H1 (cell line): Measurements from ENCODE around the gene DPP4. TPM values are rescaled to one million over a fixed set of nuclear protein-coding genes. Genes with fewer than 3 reads are reported as not detected.

Source experiments
- CTCF ChIA-PET: fragments of 300-600 bp; sonication (Branson Sonifier 250); formaldehyde crosslinking; loops from one replicate; lab custom pipeline; 2021; ENCODE audit not compliant: partially characterized antibody; lab: Charles Lee
- POLR2A ChIA-PET: fragments of 300-600 bp; sonication (Branson Sonifier 250); formaldehyde crosslinking; loops from one replicate; lab custom pipeline; 2021; ENCODE audit warnings: inconsistent platforms; ENCODE audit not compliant: partially characterized antibody; lab: Charles Lee
- DNase-seq, 2 experiments: peaks; one replicate each; pipeline versions ENCODE4 v3.0.0 to v3.0.0-alpha.2; 2010 to 2022; ENCODE audit warnings: low spot score in 2 of 2, low read depth in 1 of 2, mixed read lengths in 1 of 2
- FAIRE-seq: peaks from 2 replicates; lab custom pipeline; 2011; peaks lifted over from hg19 to GRCh38; lab: Jason Lieb, UNC
- H2AFZ ChIP-seq: 2 replicates; pipeline ENCODE4 v1.8.1; 2012; ENCODE audit warnings: low read length, inconsistent platforms
- H2AK5ac ChIP-seq: 2 replicates; pipeline ENCODE4 v1.6.1; 2013; ENCODE audit warnings: low read depth, low read length
- H2BK120ac ChIP-seq: replicated peaks from 2 replicates; pipeline ENCODE3; 2013; ENCODE audit warnings: low read depth, low read length, inconsistent platforms
- H2BK12ac ChIP-seq: 2 replicates; pipeline ENCODE4 v1.6.1; 2013; ENCODE audit warnings: low read depth, low read length
- H2BK15ac ChIP-seq: 2 replicates; pipeline ENCODE4 v1.6.1; 2013; ENCODE audit warnings: low read length
- H2BK20ac ChIP-seq: 2 replicates; pipeline ENCODE4 v1.6.1; 2013; ENCODE audit warnings: low read length
- H2BK5ac ChIP-seq: 2 replicates; pipeline ENCODE4 v1.6.1; 2013; ENCODE audit warnings: low read depth, low read length
- H3K14ac ChIP-seq: 2 replicates; pipeline ENCODE4 v1.6.1; 2013; ENCODE audit warnings: inconsistent platforms; ENCODE audit not compliant: insufficient read length
- H3K18ac ChIP-seq: 2 replicates; pipeline ENCODE4 v1.6.1; 2013; ENCODE audit warnings: low read length; ENCODE audit errors: extremely low read depth
- H3K23ac ChIP-seq: 2 replicates; pipeline ENCODE4 v1.6.1; 2013; ENCODE audit warnings: inconsistent platforms; ENCODE audit not compliant: insufficient read length
- H3K23me2 ChIP-seq: 2 replicates; pipeline ENCODE4 v1.6.1; 2013; ENCODE audit warnings: low read depth, low read length
- H3K27ac ChIP-seq: 2 replicates; pipeline ENCODE4 v1.6.1; 2011; ENCODE audit warnings: low read depth, low read length, inconsistent platforms
- H3K27me3 ChIP-seq, 4 experiments: replicated peaks in 1 of 4; 1 replicate in 1 of 4; 2 replicates in 3 of 4; pipeline versions ENCODE4 v1.6.1 to v1.8.1; 2011 to 2013; ENCODE audit warnings: low read length in 3 of 4, mild to moderate bottlenecking in 3 of 4, inconsistent platforms in 2 of 4, mixed read lengths in 2 of 4, moderate library complexity in 1 of 4; ENCODE audit not compliant: control insufficient read depth in 3 of 4, insufficient read depth in 3 of 4; ENCODE audit errors: extremely low read depth in 1 of 4
- H3K36me3 ChIP-seq, 4 experiments: 2 replicates each; pipeline versions ENCODE4 v1.6.1 to v1.8.1; 2011 to 2013; ENCODE audit warnings: mild to moderate bottlenecking in 4 of 4, low read length in 3 of 4, moderate library complexity in 2 of 4, control low read depth in 1 of 4, inconsistent platforms in 1 of 4; ENCODE audit not compliant: insufficient read depth in 4 of 4, control insufficient read depth in 2 of 4
- H3K4ac ChIP-seq: replicated peaks from 2 replicates; pipeline ENCODE3; 2013; ENCODE audit warnings: low read length, low read depth, mixed read lengths, inconsistent platforms; ENCODE audit not compliant: insufficient read length
- H3K4me1 ChIP-seq, 4 experiments: replicated peaks in 1 of 4; 1 replicate in 1 of 4; 2 replicates in 3 of 4; pipeline versions ENCODE4 v1.6.1 to v1.8.1; 2011 to 2013; ENCODE audit warnings: low read length in 3 of 4, inconsistent platforms in 2 of 4, mixed read lengths in 1 of 4; ENCODE audit not compliant: insufficient read depth in 4 of 4, control insufficient read depth in 3 of 4
- H3K4me2 ChIP-seq, 2 experiments: 2 replicates each; pipeline versions ENCODE4 v1.6.1 to v1.8.1; 2011 to 2013; ENCODE audit warnings: low read depth in 2 of 2, low read length in 2 of 2, control low read depth in 1 of 2, inconsistent platforms in 1 of 2, mild to moderate bottlenecking in 1 of 2; ENCODE audit not compliant: insufficient read depth in 1 of 2
- H3K4me3 ChIP-seq, 4 experiments: fragments of 200-600, 300-600 bp in 1 of 4; sonication (generic), shearing (Covaris generic), sonication (Bioruptor Twin) in 1 of 4; 2 replicates each; pipeline versions ENCODE4 v1.5.1 to v1.8.1; 2011 to 2016; ENCODE audit warnings: low read length in 4 of 4, low read depth in 3 of 4, control low read depth in 2 of 4, inconsistent platforms in 2 of 4, mild to moderate bottlenecking in 2 of 4, mixed read lengths in 1 of 4, moderate library complexity in 1 of 4; ENCODE audit not compliant: insufficient read depth in 2 of 4; ENCODE audit errors: extremely low read depth in 1 of 4
- H3K56ac ChIP-seq: replicated peaks from 2 replicates; pipeline ENCODE3; 2013; ENCODE audit warnings: low read depth, mild to moderate bottlenecking, mixed read lengths, low read length, inconsistent platforms; ENCODE audit not compliant: insufficient read length
- H3K79me1 ChIP-seq: 2 replicates; pipeline ENCODE4 v1.6.1; 2013; ENCODE audit warnings: low read depth, low read length, control low read depth
- H3K79me2 ChIP-seq, 2 experiments: 2 replicates each; pipeline versions ENCODE4 v1.6.1 to v1.8.1; 2012 to 2013; ENCODE audit warnings: low read length in 2 of 2, mild to moderate bottlenecking in 2 of 2, inconsistent platforms in 1 of 2; ENCODE audit not compliant: insufficient read depth in 2 of 2, control insufficient read depth in 1 of 2
- H3K9ac ChIP-seq, 4 experiments: replicated peaks in 1 of 4; 1 replicate in 1 of 4; 2 replicates in 3 of 4; pipeline versions ENCODE4 v1.6.1 to v1.8.1; 2011 to 2013; ENCODE audit warnings: low read depth in 3 of 4, low read length in 3 of 4, control low read depth in 2 of 4, mild to moderate bottlenecking in 2 of 4, moderate library complexity in 2 of 4, inconsistent platforms in 1 of 4; ENCODE audit errors: extremely low read depth in 1 of 4
- H3K9me3 ChIP-seq, 2 experiments: 2 replicates each; pipeline versions ENCODE4 v1.6.1 to v1.8.1; 2012 to 2013; ENCODE audit warnings: mild to moderate bottlenecking in 2 of 2, moderate library complexity in 2 of 2, control low read depth in 1 of 2, inconsistent platforms in 1 of 2, low read depth in 1 of 2, low read length in 1 of 2, mixed read lengths in 1 of 2; ENCODE audit not compliant: insufficient read depth in 2 of 2
- H4K20me1 ChIP-seq, 2 experiments: replicated peaks in 1 of 2; 2 replicates each; pipeline versions ENCODE3 to v1.8.1; 2011 to 2013; ENCODE audit warnings: inconsistent platforms in 2 of 2, low read length in 2 of 2, mild to moderate bottlenecking in 1 of 2; ENCODE audit not compliant: insufficient read depth in 2 of 2, control insufficient read depth in 1 of 2
- H4K5ac ChIP-seq: 2 replicates; pipeline ENCODE4 v1.6.1; 2013; ENCODE audit warnings: low read length, low read depth, mixed read lengths, inconsistent platforms; ENCODE audit not compliant: insufficient read length
- H4K8ac ChIP-seq: 2 replicates; pipeline ENCODE4 v1.8.0; 2013; ENCODE audit warnings: mild to moderate bottlenecking, moderate library complexity, low read length, inconsistent platforms; ENCODE audit not compliant: insufficient read depth; ENCODE audit errors: extremely low read depth
- H4K91ac ChIP-seq: replicated peaks from 2 replicates; pipeline ENCODE3; 2013; ENCODE audit warnings: low read length, mixed read lengths, inconsistent platforms; ENCODE audit not compliant: insufficient read length
- CBX8 ChIP-seq: fragments of 300-800, 300-1000 bp; sonication (generic); IDR thresholded peaks from 2 replicates; pipeline ENCODE4 v1.7.1; 2016; ENCODE audit warnings: low read depth, low read length, borderline replicate concordance
- NANOG ChIP-seq: IDR thresholded peaks from 2 replicates; pipeline ENCODE4 v1.6.1; 2011; ENCODE audit warnings: low read length, low read depth, mild to moderate bottlenecking, inconsistent platforms; ENCODE audit not compliant: insufficient read depth, poor library complexity, severe bottlenecking
- PHF8 ChIP-seq: fragments of 200-600 bp; sonication (generic); conservative IDR thresholded peaks from 2 replicates; pipeline ENCODE4 v1.7.1; 2012; ENCODE audit warnings: low read depth, mild to moderate bottlenecking, inconsistent platforms, low read length, moderate library complexity
- RAD21 ChIP-seq, 2 experiments: IDR thresholded peaks in 1 of 2; conservative IDR thresholded peaks in 1 of 2; 2 replicates each; pipeline ENCODE4 v1.6.1; 2011; ENCODE audit warnings: low read depth in 2 of 2, low read length in 2 of 2, improper control_type of control experiment in 1 of 2, inconsistent platforms in 1 of 2, mild to moderate bottlenecking in 1 of 2, moderate library complexity in 1 of 2
- RBBP5 ChIP-seq: IDR thresholded peaks from 2 replicates; pipeline ENCODE4 v1.7.1; 2012; ENCODE audit warnings: low read depth, mild to moderate bottlenecking, inconsistent platforms, low read length, moderate library complexity, borderline replicate concordance
- SIN3A ChIP-seq, 2 experiments: IDR thresholded peaks in 1 of 2; conservative IDR thresholded peaks in 1 of 2; 2 replicates each; pipeline ENCODE4 v1.6.1; 2011 to 2012; ENCODE audit warnings: low read length in 2 of 2, improper control_type of control experiment in 1 of 2, low read depth in 1 of 2, mild to moderate bottlenecking in 1 of 2
- TCF12 ChIP-seq: IDR thresholded peaks from 2 replicates; pipeline ENCODE4 v1.6.1; 2011; ENCODE audit warnings: low read depth, mild to moderate bottlenecking, low read length
- WGBS, 2 experiments: shearing (Covaris generic) in 1 of 2; methylation state at CpG; one replicate each; pipeline versions ENCODE4 v1.1.6 to v1.1.7; 2013 to 2015; ENCODE audit warnings: low lambda C conversion rate in 2 of 2, mixed read lengths in 2 of 2, inconsistent platforms in 1 of 2, low coverage in 1 of 2, missing lambda C conversion rate in 1 of 2; ENCODE audit not compliant: insufficient replicate concordance in 2 of 2, insufficient coverage in 1 of 2, insufficient read length in 1 of 2; ENCODE audit errors: extremely low coverage in 1 of 2, missing lambda C conversion rate in 1 of 2; 5-methylcytosine and 5-hydroxymethylcytosine counted together
- polyA plus RNA-seq, 7 experiments: library from polyadenylated mRNA; depleted of rRNA in 3 of 7; stranded (reverse) in 5 of 7; unstranded in 2 of 7; fragments of >200 nt in 5 of 7; fragments of 200-250 nt in 2 of 7; gene quantifications; 1 replicate in 5 of 7; 2 replicates in 1 of 7; 4 replicates in 1 of 7; pipeline versions ENCODE4 v1.2.1 to v1.2.3, GENCODE V29; 2011 to 2013; ENCODE audit warnings: missing spikeins in 2 of 7, mixed read lengths in 2 of 7
- total RNA-seq: library from RNA; stranded (reverse); fragmentation: NEBNext Ultra II Directional; extraction: Animal tissue kit (Norgen Biotek cat#: 25700); gene quantifications from 2 replicates; pipeline ENCODE4 v1.2.1, GENCODE V29; 2021

The DPP4 gene
- total and polyA plus RNA-seq, 2 of the 8 experiments (the other 6 are each of a cell fraction or from before 2014, with no cell fraction given) = 1.3 to 3.1 TPM

- 95% methylated on average over 8 of the region's 8 CpGs; no CpG with 5 or more reads in 1 of the 2 experiments for WGBS, 2 experiments
- H4K5ac ChIP-seq = no peak overlapping the region
- H3K79me1 ChIP-seq = no peaks in the 10 kb centered on the region
- ChIA-PET POLR2A (interaction anchor here (0.6 kb wide), 1 partner anchor 102 kb away, joined by 3 read pairs; no protein-coding TSS in a partner anchor), CTCF (interaction anchor here (0.7 to 3.5 kb wide), 6 partner anchors 9 to 83 kb away, joined by 3 to 20 read pairs (median 3); no protein-coding TSS in a partner anchor)
- H2BK5ac ChIP-seq = no peak overlapping the region
- no peak overlapping the region for H2BK120ac ChIP-seq
- no peaks in the 10 kb centered on the region for H3K27me3 ChIP-seq
- H4K8ac ChIP-seq = no peak overlapping the region
- H3K4me3 ChIP-seq = no peak overlapping the region
- no peak overlapping the region for H3K9ac ChIP-seq
- DNase-seq (no peak), FAIRE-seq (no peak)
- TF ChIP-seq PHF8 = no peak
- no peak for TF ChIP-seq TCF12
- no peak for TF ChIP-seq CBX8
- no peak for TF ChIP-seq SIN3A (conservative IDR thresholded peaks at IDR 0.05 in 1 of 2, IDR thresholded peaks at IDR 0.05 in 1 of 2; ENCODE audit: low read depth in 1 of 2, low read length in 2 of 2)
- TF ChIP-seq RBBP5 = no peak
- TF ChIP-seq NANOG = no peak
- no peak for TF ChIP-seq RAD21 (IDR thresholded peaks at IDR 0.05 in 1 of 2, conservative IDR thresholded peaks at IDR 0.05 in 1 of 2; ENCODE audit: low read depth in 2 of 2, low read length in 2 of 2)
- no peak overlapping the region for H3K14ac ChIP-seq
- H2AK5ac ChIP-seq = no peak overlapping the region
- H3K4me1 ChIP-seq = peaks cover 0 to 3% (median 0%) of the 10 kb centered on the region in 4 experiments; a peak in 1 of 7 replicates
- H3K9me3 ChIP-seq = no peaks in the 10 kb centered on the region
- no peaks in the 10 kb centered on the region for H4K20me1 ChIP-seq
- no peak overlapping the region for H3K4me2 ChIP-seq
- no peak overlapping the region for H3K18ac ChIP-seq
- no peak overlapping the region for H3K56ac ChIP-seq
- H3K23ac ChIP-seq = no peak overlapping the region
- H3K79me2 ChIP-seq = no peaks in the 10 kb centered on the region
- no peak overlapping the region for H2BK12ac ChIP-seq
- H2BK20ac ChIP-seq = no peak overlapping the region
- no peak overlapping the region for H2BK15ac ChIP-seq
- H4K91ac ChIP-seq = no peak overlapping the region
- no peak overlapping the region for H3K27ac ChIP-seq
- no peak overlapping the region for H2AFZ ChIP-seq
- no peak overlapping the region for H3K4ac ChIP-seq
- no peaks in the 10 kb centered on the region for H3K23me2 ChIP-seq
- no peaks in the 10 kb centered on the region for H3K36me3 ChIP-seq
Observed at GRCh38 chr2:162018530-162018929, 55.5 kb downstream of the DPP4 start.
